Activated T-helper 1 cell treated with Interleukin-2 at 50 U/mL for 16 hours (primary cell): Measurements from ENCODE around the gene SWT1.

Source experiments
- DNase-seq: peaks from one replicate; pipeline ENCODE4 v3.0.0-alpha.2; 2020; ENCODE audit warnings: low read depth

SWT1 gene

GRCh38 chr1:185322636-185323035 lies 165.7 kb downstream of the SWT1 start:
- no peak for DNase-seq

- no peak for DNase-seq
Measured at GRCh38 chr1:185324118-185324517, 167.2 kb downstream of the SWT1 start.

- no peak for DNase-seq
Measured at GRCh38 chr1:185325413-185325812, 168.4 kb downstream of the SWT1 start.

- DNase-seq: no peak
Measured at GRCh38 chr1:185328255-185328654, 171.3 kb downstream of the SWT1 start.

GRCh38 chr1:185334182-185334581 lies 177.2 kb downstream of the SWT1 start:
- no peak for DNase-seq

GRCh38 chr1:185337246-185337645 lies 180.3 kb downstream of the SWT1 start:
- DNase-seq: no peak

GRCh38 chr1:185338719-185339622 lies 182.0 kb downstream of the SWT1 start:
- DNase-seq: peak; percentile 13

- no peak for DNase-seq
Measured at GRCh38 chr1:185341196-185341781, 184.3 kb downstream of the SWT1 start.
